ENCODE results near the gene CDK11A. TPM values are rescaled to one million over a fixed set of nuclear protein-coding genes. Genes with fewer than 3 reads are reported as not detected.
"Not testable (repeated sequence)": the region's sequence is repeated elsewhere in the genome, so short reads cannot be mapped to it uniquely, and the experiment has no call there.

CDK11A gene
- total RNA-seq, 1 donor from 2014 or later = 47.9 TPM

DNA sequence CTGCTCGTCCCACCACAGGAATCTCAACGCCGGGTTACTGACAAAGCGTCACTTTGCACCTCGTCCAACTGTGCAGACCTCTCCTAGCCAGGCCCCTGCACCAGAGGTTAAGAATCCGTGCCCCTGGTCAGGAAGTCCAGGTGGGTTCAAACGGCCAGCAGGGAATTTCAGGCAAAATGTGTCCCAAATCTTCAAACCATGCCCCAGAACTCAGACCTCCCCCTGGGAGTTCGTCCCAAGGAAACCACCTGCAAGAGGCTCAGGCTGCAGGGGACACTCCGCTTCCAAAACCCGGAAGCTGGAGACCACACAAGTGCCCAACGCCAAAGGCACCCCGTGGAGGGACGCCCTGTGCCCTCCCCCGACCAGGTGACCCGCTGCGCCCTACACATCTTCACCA is 32.7 kb downstream of the CDK11A start:
- not testable (repeated sequence) for DNase-seq (ENCODE audit: low spot score in 2 of 2, unreplicated experiment in 2 of 2); H3K27me3 Mint-ChIP-seq (ENCODE audit: low read depth); H3K9me3 Mint-ChIP-seq; H3K4me3 Mint-ChIP-seq; H3K27ac Mint-ChIP-seq; H3K4me1 Mint-ChIP-seq
- H3K36me3 Mint-ChIP-seq = peaks cover 10% of the 10 kb centered on the region

DNA sequence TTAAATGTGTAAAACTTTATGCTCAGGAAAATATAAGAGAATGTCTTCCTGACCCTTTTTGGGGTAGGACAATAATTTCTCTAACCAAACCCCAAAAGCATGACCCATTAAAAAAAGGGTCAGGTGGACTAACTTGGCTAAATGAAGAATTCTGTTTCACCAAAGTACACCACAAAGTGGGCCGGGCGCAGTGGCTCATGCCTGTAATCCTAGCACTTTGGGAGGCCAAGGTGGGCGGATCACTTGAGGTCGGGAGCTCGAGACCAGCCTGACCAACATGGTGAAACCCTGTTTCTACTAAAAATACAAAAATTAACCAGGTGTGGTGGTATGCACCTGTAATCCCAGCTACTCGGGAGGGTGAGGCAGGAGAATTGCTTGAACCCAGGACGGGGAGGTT is 34.6 kb downstream of the CDK11A start:
- H3K36me3 Mint-ChIP-seq = peaks cover 12% of the 10 kb centered on the region
- not testable (repeated sequence) for H3K9me3 Mint-ChIP-seq; H3K27me3 Mint-ChIP-seq (ENCODE audit: low read depth); H3K27ac Mint-ChIP-seq; H3K4me3 Mint-ChIP-seq; DNase-seq (ENCODE audit: low spot score in 2 of 2, unreplicated experiment in 2 of 2)
- H3K4me1 Mint-ChIP-seq = peaks cover 10% of the 10 kb centered on the region

DNA sequence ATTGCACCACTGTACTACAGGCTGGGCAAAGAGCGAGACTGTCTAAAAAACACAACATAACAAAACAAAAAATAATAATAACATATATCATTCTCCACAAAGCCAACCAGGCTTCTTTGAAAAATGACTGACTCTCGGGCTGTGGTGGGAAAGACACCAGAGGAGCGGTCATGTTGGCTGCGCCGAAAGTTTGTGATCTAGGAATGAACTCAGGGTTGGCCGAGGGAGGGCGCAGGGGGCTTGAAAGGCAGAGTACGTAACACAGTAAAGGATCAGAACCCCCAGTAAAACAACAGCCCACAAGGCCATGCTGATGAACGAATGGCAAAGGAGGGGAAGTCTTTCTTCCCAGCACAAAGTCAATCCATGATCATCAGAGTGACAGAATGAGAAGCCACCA is 36.3 kb downstream of the CDK11A start:
- Mint-ChIP-seq H3K9me3 (no peaks in the 10 kb centered on the region), H3K27me3 (ENCODE audit: low read depth) (no peaks in the 10 kb centered on the region), H3K4me1 (peaks cover 14% of the 10 kb centered on the region), H3K27ac (no peak overlapping the region), H3K4me3 (no peak overlapping the region), H3K36me3 (peaks cover 12% of the 10 kb centered on the region)
- DNase-seq (ENCODE audit: low spot score in 2 of 2, unreplicated experiment in 2 of 2) = no peak
- TF ChIP-seq, protein P1, sequence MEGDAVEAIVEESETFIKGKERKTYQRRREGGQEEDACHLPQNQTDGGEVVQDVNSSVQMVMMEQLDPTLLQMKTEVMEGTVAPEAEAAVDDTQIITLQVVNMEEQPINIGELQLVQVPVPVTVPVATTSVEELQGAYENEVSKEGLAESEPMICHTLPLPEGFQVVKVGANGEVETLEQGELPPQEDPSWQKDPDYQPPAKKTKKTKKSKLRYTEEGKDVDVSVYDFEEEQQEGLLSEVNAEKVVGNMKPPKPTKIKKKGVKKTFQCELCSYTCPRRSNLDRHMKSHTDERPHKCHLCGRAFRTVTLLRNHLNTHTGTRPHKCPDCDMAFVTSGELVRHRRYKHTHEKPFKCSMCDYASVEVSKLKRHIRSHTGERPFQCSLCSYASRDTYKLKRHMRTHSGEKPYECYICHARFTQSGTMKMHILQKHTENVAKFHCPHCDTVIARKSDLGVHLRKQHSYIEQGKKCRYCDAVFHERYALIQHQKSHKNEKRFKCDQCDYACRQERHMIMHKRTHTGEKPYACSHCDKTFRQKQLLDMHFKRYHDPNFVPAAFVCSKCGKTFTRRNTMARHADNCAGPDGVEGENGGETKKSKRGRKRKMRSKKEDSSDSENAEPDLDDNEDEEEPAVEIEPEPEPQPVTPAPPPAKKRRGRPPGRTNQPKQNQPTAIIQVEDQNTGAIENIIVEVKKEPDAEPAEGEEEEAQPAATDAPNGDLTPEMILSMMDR (IDR thresholded peaks at IDR 0.05; ENCODE audit: unreplicated experiment) = no peak

DNA sequence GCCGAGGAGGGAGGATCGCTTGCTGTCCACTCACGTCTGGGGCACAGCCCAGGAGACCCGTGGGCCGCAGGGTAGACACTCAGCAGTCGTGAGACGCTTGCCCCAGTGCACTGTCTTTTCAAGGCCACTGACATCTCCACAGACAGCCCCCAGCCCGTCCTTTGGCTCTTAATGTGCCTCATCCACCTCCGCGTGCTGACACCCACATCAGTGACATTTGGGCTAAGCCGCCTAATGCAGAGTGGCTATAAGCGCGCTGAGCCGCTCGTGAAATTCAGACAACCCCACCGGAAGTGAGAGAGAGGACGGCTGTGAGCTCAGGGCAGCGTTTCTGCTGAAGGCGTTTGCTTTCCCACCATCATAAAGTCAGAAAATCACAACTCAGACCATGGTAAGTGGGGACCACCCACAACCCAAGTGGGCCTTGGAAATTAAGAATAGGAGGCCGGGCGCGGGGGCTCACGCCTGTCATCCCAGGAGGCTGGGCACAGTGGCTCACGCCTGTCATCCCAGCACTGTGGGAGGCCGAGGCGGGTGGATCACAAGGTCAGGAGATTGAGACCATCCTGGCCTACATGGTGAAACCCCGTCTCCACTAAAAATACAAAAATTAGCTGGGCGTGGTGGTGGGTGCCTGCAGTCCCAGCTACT is 40.0 kb downstream of the CDK11A start:
- no peaks in the 10 kb centered on the region for H3K27me3 Mint-ChIP-seq (ENCODE audit: low read depth)
- no peak for DNase-seq (ENCODE audit: low spot score in 2 of 2, unreplicated experiment in 2 of 2)
- no peaks in the 10 kb centered on the region for H3K9me3 Mint-ChIP-seq
- peaks cover 12% of the 10 kb centered on the region for H3K36me3 Mint-ChIP-seq
- H3K4me1 Mint-ChIP-seq = peaks cover 12% of the 10 kb centered on the region
- H3K27ac Mint-ChIP-seq = peak overlapping the region; percentile 75
- H3K4me3 Mint-ChIP-seq = no peak overlapping the region
- TF ChIP-seq, protein P1 (IDR thresholded peaks at IDR 0.05; ENCODE audit: unreplicated experiment) = no peak

DNA sequence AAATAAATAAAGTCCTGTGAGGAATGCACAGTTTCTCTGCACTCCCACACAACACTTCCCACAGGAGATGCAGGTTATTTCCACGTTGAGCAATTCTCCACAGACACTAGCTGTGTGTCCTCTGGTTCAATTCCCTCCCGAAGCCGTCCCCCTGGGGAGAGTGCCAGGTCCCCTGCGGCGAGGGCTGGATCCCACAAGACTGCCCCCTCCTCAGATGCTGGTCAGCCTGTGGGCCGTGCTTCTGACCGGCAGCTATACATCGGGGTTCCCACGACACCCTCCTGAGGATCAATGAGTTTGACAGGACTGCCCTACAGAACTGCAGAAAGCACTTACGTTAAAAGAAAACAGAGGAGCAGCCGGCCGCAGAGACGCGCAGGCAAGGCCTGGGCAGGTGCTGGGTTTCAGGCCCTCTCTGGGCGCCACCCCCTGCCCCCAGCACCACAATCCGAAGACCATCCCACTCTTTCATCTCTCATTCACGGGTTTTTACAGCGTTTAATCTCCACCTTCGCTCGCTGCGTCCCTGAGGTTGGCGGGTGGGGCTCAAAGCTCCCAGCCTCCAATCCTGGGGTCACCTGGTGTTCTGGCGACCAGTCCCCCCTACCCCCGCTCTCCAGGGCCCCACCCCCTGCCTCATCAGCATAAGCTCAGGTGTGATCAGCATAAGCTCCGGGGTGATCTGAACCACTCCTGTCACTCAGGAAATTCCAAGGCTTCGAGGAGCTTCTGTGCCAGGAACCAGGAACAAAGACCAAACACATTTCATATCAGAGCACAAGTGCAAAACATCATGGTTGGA is 40.9 kb downstream of the CDK11A start:
- Mint-ChIP-seq H3K27ac (peak overlapping the region; percentile 75), H3K27me3 (ENCODE audit: low read depth) (no peaks in the 10 kb centered on the region), H3K9me3 (no peaks in the 10 kb centered on the region), H3K4me3 (no peak overlapping the region), H3K36me3 (peaks cover 9% of the 10 kb centered on the region), H3K4me1 (peaks cover 12% of the 10 kb centered on the region)
- DNase-seq (ENCODE audit: low spot score in 2 of 2, unreplicated experiment in 2 of 2) = no peak
- TF ChIP-seq, protein P1 (IDR thresholded peaks at IDR 0.05; ENCODE audit: unreplicated experiment) = no peak

DNA sequence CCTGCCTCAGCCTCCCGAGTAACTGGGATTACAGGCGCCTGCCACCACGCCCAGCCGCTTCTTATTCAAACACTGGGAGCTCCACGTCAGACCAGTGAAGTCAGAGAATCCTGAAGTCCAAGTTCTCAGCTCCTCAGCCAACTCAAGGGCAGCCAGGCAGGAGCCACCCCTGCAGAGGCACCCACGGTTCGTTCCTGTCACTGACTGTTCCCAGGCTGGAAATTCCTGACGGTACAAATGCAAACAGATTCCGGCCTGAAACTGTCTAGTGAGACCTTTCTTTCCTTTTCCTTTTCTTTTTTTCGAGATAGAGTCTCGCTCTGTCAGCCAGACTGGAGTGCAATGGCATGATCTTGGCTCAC is 43.3 kb downstream of the CDK11A start:
- Mint-ChIP-seq H3K4me3 (no peak overlapping the region), H3K36me3 (peaks cover 8% of the 10 kb centered on the region), H3K27ac (peak overlapping the region; percentile 39), H3K27me3 (ENCODE audit: low read depth) (no peaks in the 10 kb centered on the region), H3K9me3 (no peaks in the 10 kb centered on the region), H3K4me1 (peaks cover 6% of the 10 kb centered on the region)
- TF ChIP-seq, protein P1 (IDR thresholded peaks at IDR 0.05; ENCODE audit: unreplicated experiment) = no peak
- DNase-seq (ENCODE audit: low spot score in 2 of 2, unreplicated experiment in 2 of 2) = no peak

Data from mesothelial cell of epicardium (in vitro differentiated cells).